HUES64 (cell line): Measurements from ENCODE around the gene ACSS1.
A peak's percentile ranks its signal among the peaks of the same experiment; 100 is the strongest.

Experiments used
- H3K27ac ChIP-seq: 2 replicates; pipeline ENCODE4 v1.7.0; 2013; ENCODE audit warnings: low read depth, low read length, inconsistent platforms
- H3K27me3 ChIP-seq: 2 replicates; pipeline ENCODE4 v1.6.1; 2013; ENCODE audit warnings: mild to moderate bottlenecking, low read length; ENCODE audit not compliant: insufficient read depth
- H3K36me3 ChIP-seq: 2 replicates; pipeline ENCODE4 v1.6.1; 2013; ENCODE audit warnings: mild to moderate bottlenecking, low read length; ENCODE audit not compliant: insufficient read depth
- H3K4me1 ChIP-seq: 2 replicates; pipeline ENCODE4 v1.6.1; 2013; ENCODE audit warnings: mild to moderate bottlenecking, low read length, moderate library complexity; ENCODE audit not compliant: insufficient read depth
- H3K4me3 ChIP-seq: 2 replicates; pipeline ENCODE4 v1.5.1; 2013; ENCODE audit warnings: mild to moderate bottlenecking, low read length, moderate library complexity
- H3K9ac ChIP-seq: 2 replicates; pipeline ENCODE4 v1.6.1; 2013; ENCODE audit warnings: mild to moderate bottlenecking, low read depth, low read length
- H3K9me3 ChIP-seq: 2 replicates; pipeline ENCODE4 v1.6.1; 2013; ENCODE audit warnings: low read depth, low read length; ENCODE audit not compliant: insufficient read depth
- WGBS: fragments of 150-250, 120-280 bp; methylation state at CpG from one replicate; pipeline ENCODE4 v1.1.7; 2013; ENCODE audit warnings: missing lambda C conversion rate; 5-methylcytosine and 5-hydroxymethylcytosine counted together

The ACSS1 gene

DNA sequence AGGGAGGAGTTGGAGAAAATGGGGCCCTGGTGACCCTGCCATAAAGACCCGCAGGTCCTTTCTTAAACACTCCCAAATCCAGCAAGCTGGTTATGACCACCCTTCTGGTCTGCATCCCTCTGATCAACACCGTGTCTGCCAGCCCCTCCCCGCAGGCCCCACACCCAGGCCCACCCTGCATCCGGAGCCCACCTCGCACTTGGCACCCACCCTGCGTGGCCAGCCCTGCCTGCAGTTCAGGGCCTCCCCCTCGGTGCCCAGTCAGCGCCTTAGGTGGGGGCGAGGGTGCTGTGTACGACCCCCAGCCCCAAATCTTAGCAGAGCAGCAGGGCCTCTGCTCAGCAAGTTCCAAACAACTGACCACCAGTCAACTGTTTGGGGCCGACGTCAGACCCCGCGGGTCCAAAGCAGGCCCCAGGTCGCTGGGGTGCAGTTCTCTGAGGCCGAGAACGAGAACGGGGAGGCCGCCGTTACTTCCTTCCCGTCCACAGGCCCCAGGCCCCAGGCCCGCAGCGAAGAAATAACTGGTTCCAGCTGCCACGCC is 1.2 kb downstream of the ACSS1 start:
- WGBS, result 34% methylated on average over 24 of the region's 24 CpGs
- Histone ChIP-seq H3K27ac (no peak overlapping the region), H3K36me3 (no peaks in the 10 kb centered on the region)

DNA sequence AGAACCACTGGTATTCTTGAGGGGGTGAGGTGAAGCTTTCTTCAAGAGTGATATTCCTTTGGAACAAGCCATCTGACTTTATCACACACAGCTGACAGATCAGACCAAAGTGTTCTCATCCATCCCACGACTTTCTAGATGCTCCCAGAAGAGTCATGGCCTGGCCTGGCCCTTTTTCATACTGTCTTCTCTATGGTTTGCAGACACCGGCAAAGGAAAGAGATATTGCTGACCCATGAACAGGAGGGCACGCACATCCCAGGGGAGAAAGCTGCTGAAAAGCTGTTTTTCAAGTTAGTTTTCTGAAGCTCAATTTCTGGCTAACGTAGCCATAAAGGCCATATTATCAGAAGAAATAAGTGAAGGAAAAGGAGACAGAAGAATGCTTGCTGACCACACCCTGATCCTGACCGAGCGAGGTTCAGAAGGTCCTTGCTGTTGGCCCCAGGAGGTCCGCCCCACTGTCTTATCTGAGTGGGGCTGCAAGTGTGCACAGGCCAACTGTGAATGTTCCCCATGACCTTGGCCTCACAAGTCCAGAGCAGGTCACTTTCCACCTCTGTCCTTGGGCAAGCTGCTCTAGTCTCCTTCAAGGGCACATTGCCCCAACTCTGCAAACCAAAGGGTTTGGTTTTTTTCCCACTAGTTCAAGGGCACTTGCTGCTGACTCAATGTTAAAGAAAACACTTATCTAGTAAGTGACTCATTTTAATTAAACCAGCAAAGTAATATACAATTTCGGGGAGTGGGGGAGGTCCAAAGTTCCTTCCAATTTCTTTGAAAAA is 2.0 kb downstream of the ACSS1 start:
- H3K9ac ChIP-seq, result no peak overlapping the region
- no peaks in the 10 kb centered on the region for H3K9me3 ChIP-seq
- no peaks in the 10 kb centered on the region for H3K36me3 ChIP-seq
- no peak overlapping the region for H3K4me3 ChIP-seq
- 89% methylated on average over 8 of the region's 8 CpGs for WGBS
- H3K27me3 ChIP-seq, result peaks cover 79% of the 10 kb centered on the region
- no peak overlapping the region for H3K27ac ChIP-seq
- H3K4me1 ChIP-seq, result 0 out of 2 replicates have a peak, but pooled peaks cover 4% of the 10 kb centered on the region

More for the DNA sequence above, 1.2 kb downstream of the ACSS1 start:
- Histone ChIP-seq H3K9ac (no peak overlapping the region; the same call in 1 of the 2 replicates), H3K9me3 (no peaks in the 10 kb centered on the region), H3K4me1 (0 out of 2 replicates have a peak, but pooled peaks cover 4% of the 10 kb centered on the region), H3K4me3 (peak overlapping the region; percentile 58), H3K27me3 (peaks cover 86% of the 10 kb centered on the region)

DNA sequence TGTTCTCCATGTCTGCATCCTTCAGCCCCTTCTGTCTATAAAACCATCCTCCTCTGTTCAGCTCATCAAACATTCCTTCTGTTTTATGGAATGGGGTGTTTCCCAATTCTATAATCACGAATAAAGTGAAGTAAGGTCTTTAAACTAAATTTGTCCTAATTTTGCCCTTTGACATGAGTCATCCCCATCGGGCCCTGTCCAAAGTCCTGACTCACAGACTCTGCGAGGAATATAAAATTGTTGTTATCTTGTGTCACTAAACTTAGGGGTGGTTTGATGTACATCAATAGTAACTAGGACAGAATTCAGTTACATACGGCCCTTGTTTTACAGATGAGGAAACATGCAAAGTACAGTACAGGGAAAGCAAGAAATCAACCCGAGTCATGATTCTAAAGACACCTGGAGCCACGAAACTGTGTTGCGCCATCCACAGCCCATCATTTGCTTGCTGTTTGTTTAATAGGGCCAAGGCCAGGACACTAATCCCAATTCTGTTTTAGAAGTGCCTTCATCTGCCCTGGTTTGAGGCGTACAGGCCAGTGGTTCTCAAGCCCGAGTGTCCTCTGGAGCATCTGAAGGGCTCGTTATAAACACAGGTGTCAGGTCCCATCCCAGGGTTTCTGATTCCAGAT is 2.8 kb downstream of the ACSS1 start:
- Histone ChIP-seq H3K4me1 (0 out of 2 replicates have a peak, but pooled peaks cover 4% of the 10 kb centered on the region), H3K36me3 (no peaks in the 10 kb centered on the region), H3K9me3 (no peaks in the 10 kb centered on the region), H3K27ac (no peak overlapping the region), H3K9ac (no peak overlapping the region), H3K27me3 (peaks cover 71% of the 10 kb centered on the region), H3K4me3 (no peak overlapping the region)
- 87% methylated on average over 10 of the region's 10 CpGs for WGBS

GRCh38 chr20:25054096-25054820 is 3.7 kb downstream of the ACSS1 start:
- Histone ChIP-seq H3K9me3 (no peaks in the 10 kb centered on the region), H3K9ac (no peak overlapping the region), H3K4me1 (0 out of 2 replicates have a peak, but pooled peaks cover 4% of the 10 kb centered on the region), H3K27me3 (peaks cover 62% of the 10 kb centered on the region), H3K27ac (no peak overlapping the region), H3K4me3 (no peak overlapping the region), H3K36me3 (no peaks in the 10 kb centered on the region)
- 91% methylated on average over 3 of the region's 3 CpGs for WGBS

DNA sequence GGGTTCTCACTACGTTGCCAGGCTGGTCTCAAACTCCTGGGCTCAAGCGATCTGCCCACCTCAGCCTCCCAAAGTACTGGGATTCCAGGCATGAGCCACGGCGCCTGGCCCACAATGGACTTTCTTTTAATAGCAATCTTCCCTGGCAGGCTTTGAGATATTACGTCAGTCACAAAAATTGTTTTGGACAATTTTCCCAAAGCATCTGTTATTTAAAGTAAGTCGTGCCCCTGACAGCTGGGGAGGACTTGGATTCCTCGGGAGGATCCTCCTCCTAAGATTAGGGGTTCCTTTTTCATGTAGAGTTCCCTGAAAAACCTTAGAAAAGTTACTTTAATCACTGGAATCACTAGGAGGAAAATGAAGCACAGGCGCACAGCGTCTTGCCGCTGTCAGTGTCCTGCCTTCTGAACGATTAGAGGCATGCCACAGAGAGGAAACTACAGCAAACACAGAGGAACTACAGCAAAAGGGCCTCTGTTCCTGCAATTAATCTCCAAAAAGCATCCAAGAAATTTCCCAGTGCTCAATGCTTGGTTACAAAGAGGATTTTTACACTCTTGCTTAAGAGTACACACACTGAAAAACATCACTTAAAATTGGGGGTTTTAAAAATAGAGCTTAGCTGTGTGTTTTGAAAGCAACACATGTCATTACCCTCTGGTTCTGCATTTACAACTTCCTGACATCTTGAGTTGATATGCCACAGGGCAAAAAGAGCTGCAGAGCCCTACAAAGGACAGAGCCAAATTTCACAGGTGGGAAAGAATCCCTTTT is 4.5 kb downstream of the ACSS1 start:
- WGBS, result 88% methylated on average over 11 of the region's 11 CpGs
- no peak overlapping the region for H3K4me3 ChIP-seq

GRCh38 chr20:25052255-25053194 is 5.4 kb downstream of the ACSS1 start:
- no peaks in the 10 kb centered on the region for H3K9me3 ChIP-seq
- no peaks in the 10 kb centered on the region for H3K4me1 ChIP-seq
- WGBS, result 91% methylated on average over 16 of the region's 16 CpGs
- no peak overlapping the region for H3K27ac ChIP-seq
- H3K9ac ChIP-seq, result no peak overlapping the region
- no peak overlapping the region for H3K4me3 ChIP-seq
- H3K27me3 ChIP-seq, result peaks cover 45% of the 10 kb centered on the region
- H3K36me3 ChIP-seq, result no peaks in the 10 kb centered on the region

More for the DNA sequence above, 4.5 kb downstream of the ACSS1 start:
- H3K27me3 ChIP-seq, result peaks cover 54% of the 10 kb centered on the region
- H3K9ac ChIP-seq, result no peak overlapping the region
- H3K9me3 ChIP-seq, result no peaks in the 10 kb centered on the region
- H3K36me3 ChIP-seq, result no peaks in the 10 kb centered on the region
- no peak overlapping the region for H3K27ac ChIP-seq
- 0 out of 2 replicates have a peak, but pooled peaks cover 2% of the 10 kb centered on the region for H3K4me1 ChIP-seq

- no peak overlapping the region for H3K27ac ChIP-seq
- H3K4me1 ChIP-seq, result no peaks in the 10 kb centered on the region
- no peak overlapping the region for H3K4me3 ChIP-seq
- H3K36me3 ChIP-seq, result no peaks in the 10 kb centered on the region
- no peaks in the 10 kb centered on the region for H3K9me3 ChIP-seq
- 94% methylated on average over 7 of the region's 7 CpGs for WGBS
- no peak overlapping the region for H3K9ac ChIP-seq
- peaks cover 35% of the 10 kb centered on the region for H3K27me3 ChIP-seq
Measured at GRCh38 chr20:25051386-25052155, 6.4 kb downstream of the ACSS1 start.

GRCh38 chr20:25050501-25051350 is 7.2 kb downstream of the ACSS1 start:
- no peak overlapping the region for H3K9ac ChIP-seq
- no peak overlapping the region for H3K4me3 ChIP-seq
- 94% methylated on average over 17 of the region's 17 CpGs for WGBS
- no peaks in the 10 kb centered on the region for H3K4me1 ChIP-seq
- H3K9me3 ChIP-seq, result no peaks in the 10 kb centered on the region
- no peaks in the 10 kb centered on the region for H3K36me3 ChIP-seq
- no peak overlapping the region for H3K27ac ChIP-seq
- peaks cover 27% of the 10 kb centered on the region for H3K27me3 ChIP-seq

- H3K27ac ChIP-seq, result no peak overlapping the region
- H3K36me3 ChIP-seq, result no peaks in the 10 kb centered on the region
- 90% methylated on average over 7 of the region's 7 CpGs for WGBS
- no peak overlapping the region for H3K4me3 ChIP-seq
- no peak overlapping the region for H3K9ac ChIP-seq
- H3K9me3 ChIP-seq, result no peaks in the 10 kb centered on the region
- no peaks in the 10 kb centered on the region for H3K4me1 ChIP-seq
- H3K27me3 ChIP-seq, result peaks cover 21% of the 10 kb centered on the region
Measured at GRCh38 chr20:25050082-25050481, 7.9 kb downstream of the ACSS1 start.
